Tibial nerve (tissue), 3 donors: ENCODE data around the gene CACNA1A.

Experiments
- CTCF ChIP-seq, 5 experiments: fragments of 200-600 bp in 3 of 5; fragments of 450-650 bp in 2 of 5; sonication (generic) in 3 of 5; IDR thresholded peaks; one replicate each; pipeline ENCODE4 v1.5.1; 2016 to 2019; ENCODE audit warnings: antibody characterized with exemption in 5 of 5, mild to moderate bottlenecking in 3 of 5, moderate library complexity in 2 of 5
- POLR2A ChIP-seq, 2 donors: fragments of 450-650 bp; IDR thresholded peaks; one replicate each; pipeline ENCODE4 v1.6.1; 2017; ENCODE audit warnings: antibody characterized with exemption in 2 of 2, mild to moderate bottlenecking in 2 of 2, moderate library complexity in 2 of 2

DNA sequence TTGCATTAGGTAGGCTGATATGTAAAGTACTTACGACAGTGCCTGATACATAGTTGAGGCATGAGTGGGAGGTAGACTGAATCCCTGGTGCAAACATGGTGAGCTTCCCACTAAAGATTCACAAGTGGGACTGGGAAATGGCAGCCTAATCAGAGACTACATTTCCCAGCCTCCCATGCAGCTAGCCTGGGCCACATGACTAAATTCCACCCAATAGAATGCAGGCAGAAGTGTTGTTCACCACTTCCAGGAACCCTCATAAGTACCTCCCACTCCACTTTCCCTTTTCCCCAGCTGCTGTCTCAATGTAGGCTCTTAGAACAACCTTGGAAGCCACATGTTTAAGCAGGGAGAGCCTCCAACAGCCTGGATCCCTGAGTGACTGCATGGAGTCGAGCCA, 104.9 kb downstream of the CACNA1A start:
- TF ChIP-seq CTCF (IDR thresholded peaks at IDR 0.05): no peak
- TF ChIP-seq POLR2A (IDR thresholded peaks at IDR 0.05): no peak
